K562 (cell line): ENCODE results near the gene KAT6B. TPM values are rescaled to one million over a fixed set of nuclear protein-coding genes. Genes with fewer than 3 reads are reported as not detected.

Experiments
- ATAC-seq: fragments of 200-7000 bp; cut with Tn5 transposase; 3 replicates; pipeline ENCODE4 v1.9.1; 2020; ENCODE audit warnings: moderate library complexity
- BruUV-seq: library from RNA; stranded (reverse); fragments of 400-500 nt; replicated peaks from 2 replicates; lab custom pipeline; 2021; lab: Mats Ljungman, UMichigan
- CTCF ChIA-PET: fragments of 300-600 bp; formaldehyde crosslinking; extraction: SDS; loops from one replicate; lab custom pipeline; 2021; ENCODE audit warnings: low intra/inter-chr PET ratio; lab: Yijun Ruan, JAX
- POLR2A ChIA-PET: fragments of 300-600, 350-650 bp; sonication (Branson Sonifier 250); formaldehyde crosslinking; extraction: SDS; loops from one replicate; lab custom pipeline; 2021; ENCODE audit warnings: antibody characterized with exemption, inconsistent platforms; lab: Yijun Ruan, JAX
- DNase-seq, 4 experiments: peaks; one replicate each; pipeline versions ENCODE4 v3.0.0 to v3.0.0-alpha.2; 2011 to 2018; ENCODE audit warnings: low spot score in 3 of 4, mixed read lengths in 3 of 4; ENCODE audit errors: extremely low read depth in 1 of 4
- FAIRE-seq: peaks from 2 replicates; lab custom pipeline; 2011; peaks lifted over from hg19 to GRCh38; lab: Jason Lieb, UNC
- H2AFZ ChIP-seq: 2 replicates; pipeline ENCODE4 v1.6.0; 2011; ENCODE audit warnings: low read depth, low read length, control low read depth, inconsistent platforms
- H3K27ac ChIP-seq: fragments of 200-600 bp; 3 replicates; pipeline ENCODE4 v1.8.0; 2011; ENCODE audit warnings: low read depth, mild to moderate bottlenecking, control low read depth, inconsistent platforms, low read length, moderate library complexity, mixed read lengths; ENCODE audit errors: extremely low read depth
- H3K27me3 ChIP-seq, 2 experiments: fragments of 300-600 bp in 1 of 2; 2 replicates in 1 of 2; 3 replicates in 1 of 2; pipeline versions ENCODE4 v1.6.0 to v1.8.0; 2011; ENCODE audit warnings: inconsistent platforms in 2 of 2, low read length in 2 of 2, mild to moderate bottlenecking in 1 of 2, mixed read lengths in 1 of 2, moderate library complexity in 1 of 2; ENCODE audit not compliant: control insufficient read depth in 2 of 2, insufficient read depth in 2 of 2
- H3K36me3 ChIP-seq: fragments of 300-600 bp; 3 replicates; pipeline ENCODE4 v1.8.0; 2011; ENCODE audit warnings: mild to moderate bottlenecking, low read length, inconsistent platforms; ENCODE audit not compliant: control insufficient read depth, insufficient read depth
- H3K4me1 ChIP-seq, 2 experiments: fragments of 200-600 bp in 1 of 2; replicated peaks in 1 of 2; 2 replicates in 1 of 2; 3 replicates in 1 of 2; pipeline versions ENCODE4 v1.5.1 to v1.8.0; 2011; ENCODE audit warnings: inconsistent platforms in 2 of 2, low read length in 2 of 2, mild to moderate bottlenecking in 1 of 2, mixed read lengths in 1 of 2, moderate library complexity in 1 of 2; ENCODE audit not compliant: control insufficient read depth in 2 of 2, insufficient read depth in 2 of 2
- H3K4me2 ChIP-seq: 2 replicates; pipeline ENCODE4 v1.6.1; 2011; ENCODE audit warnings: low read length, control low read depth, inconsistent platforms, mixed read lengths; ENCODE audit not compliant: insufficient read depth
- H3K4me3 ChIP-seq: fragments of 200-600 bp; sonication (generic), shearing (Covaris generic); 2 replicates; pipeline ENCODE4 v1.5.1; 2016; ENCODE audit warnings: control low read depth, inconsistent platforms
- H3K79me2 ChIP-seq: fragments of 200-600 bp; 3 replicates; pipeline ENCODE4 v1.8.0; 2011; ENCODE audit warnings: low read length, inconsistent platforms; ENCODE audit not compliant: control insufficient read depth, insufficient read depth
- H3K9ac ChIP-seq, 2 experiments: 2 replicates each; pipeline versions ENCODE4 v1.6.0 to v1.6.1; 2011; ENCODE audit warnings: low read depth in 2 of 2, low read length in 2 of 2, control low read depth in 1 of 2, inconsistent platforms in 1 of 2, mild to moderate bottlenecking in 1 of 2, mixed read lengths in 1 of 2; ENCODE audit not compliant: insufficient read depth in 1 of 2
- H3K9me1 ChIP-seq: one replicate; pipeline ENCODE4 v1.6.0; 2011; ENCODE audit warnings: inconsistent platforms, mild to moderate bottlenecking, low read length, moderate library complexity; ENCODE audit not compliant: control insufficient read depth, insufficient read depth
- H3K9me3 ChIP-seq: replicated peaks from 2 replicates; pipeline ENCODE4 v1.5.1; 2011; ENCODE audit warnings: low read depth, low read length, inconsistent platforms; ENCODE audit not compliant: control insufficient read depth, insufficient read depth
- H4K20me1 ChIP-seq: replicated peaks from 2 replicates; pipeline ENCODE4 v1.6.1; 2011; ENCODE audit warnings: low read length, inconsistent platforms, mixed read lengths; ENCODE audit not compliant: control insufficient read depth, insufficient read depth
- E2F8 ChIP-seq: fragments of 450-650 bp; IDR thresholded peaks from 2 replicates; pipeline ENCODE4 v1.7.1; 2018; ENCODE audit warnings: mild to moderate bottlenecking, low read depth; ENCODE audit not compliant: partially characterized antibody
- KLF16 ChIP-seq: IDR thresholded peaks from 2 replicates; pipeline ENCODE4 v1.6.1; 2016; ENCODE audit warnings: antibody characterized with exemption
- SP1 ChIP-seq: sonication (generic); formaldehyde crosslinking; IDR thresholded peaks from 2 replicates; pipeline ENCODE4 v1.8.1; 2022; ENCODE audit warnings: mild to moderate bottlenecking, missing genetic modification reagents
- STAT5A ChIP-seq: IDR thresholded peaks from 2 replicates; pipeline ENCODE4 v1.6.1; 2012; ENCODE audit warnings: low read length, inconsistent platforms, borderline replicate concordance
- ZNF780A ChIP-seq: fragments of 250-450 bp; sonication (Bioruptor Pico); IDR thresholded peaks from 2 replicates; pipeline ENCODE4 v1.5.0; 2021; ENCODE audit warnings: mild to moderate bottlenecking
- WGBS: fragments of 100-300 bp; shearing (Covaris generic); methylation state at CpG from one replicate; pipeline ENCODE4 v1.1.6; 2016; ENCODE audit warnings: low coverage, mixed read lengths; ENCODE audit not compliant: insufficient coverage; ENCODE audit errors: missing lambda C conversion rate; 5-methylcytosine and 5-hydroxymethylcytosine counted together
- in situ Hi-C: fragments of 300-500 bp; cut with MboI; formaldehyde crosslinking; loops from 4 replicates; pipeline ENCODE4 v1.15.0; 2018; ENCODE audit warnings: inconsistent platforms, mixed read lengths
- intact Hi-C: fragments of 100-400 bp; cut with micrococcal nuclease; formaldehyde crosslinking; loops from 2 replicates; pipeline ENCODE4 v1.14.2; 2022
- polyA plus RNA-seq, 8 experiments: library from polyadenylated mRNA; depleted of rRNA in 4 of 8; stranded (reverse) in 5 of 8; unstranded in 3 of 8; fragments of >200 nt; fragmentation: Nextera tagmentation in 2 of 8; fragmentation: Illumina TruSeq in 1 of 8; extraction: Ambion mirVana in 2 of 8; extraction: Trizol in 1 of 8; gene quantifications; 2 replicates each; pipeline versions ENCODE4 v1.2.1 to v1.2.3, GENCODE V29; 2011 to 2014; ENCODE audit warnings: inconsistent platforms in 1 of 8, missing spikeins in 1 of 8
- total RNA-seq, 7 experiments: library from RNA; depleted of rRNA in 6 of 7; stranded (reverse); fragments of >200 nt in 6 of 7; fragmentation: Illumina TruSeq in 2 of 7; extraction: Trizol in 2 of 7; gene quantifications; 2 replicates each; pipeline versions ENCODE4 v1.2.1 to v1.2.3, GENCODE V29; 2011 to 2021; ENCODE audit warnings: low replicate concordance in 1 of 7
- TF ChIP-seq, protein P1 (sequence below), 3 experiments: IDR thresholded peaks in 2 of 3; conservative IDR thresholded peaks in 1 of 3; 2 replicates each; pipeline ENCODE4 v1.5.1; 2011 to 2012; ENCODE audit warnings: low read length in 3 of 3, mild to moderate bottlenecking in 3 of 3, control low read depth in 2 of 3, improper control_type of control experiment in 1 of 3, inconsistent platforms in 1 of 3, low read depth in 1 of 3, mixed read lengths in 1 of 3, moderate library complexity in 1 of 3; ENCODE audit not compliant: insufficient read depth in 2 of 3

KAT6B gene
- total and polyA plus RNA-seq, 9 of the 15 experiments (the other 6 are each of a cell fraction or from before 2014, with no cell fraction given), result 1.4 to 9.2 (median 6.8) TPM

- H3K36me3 ChIP-seq, result 0 out of 3 replicates have a peak, but pooled peaks cover 5% of the 10 kb centered on the region
- TF ChIP-seq, protein P1, sequence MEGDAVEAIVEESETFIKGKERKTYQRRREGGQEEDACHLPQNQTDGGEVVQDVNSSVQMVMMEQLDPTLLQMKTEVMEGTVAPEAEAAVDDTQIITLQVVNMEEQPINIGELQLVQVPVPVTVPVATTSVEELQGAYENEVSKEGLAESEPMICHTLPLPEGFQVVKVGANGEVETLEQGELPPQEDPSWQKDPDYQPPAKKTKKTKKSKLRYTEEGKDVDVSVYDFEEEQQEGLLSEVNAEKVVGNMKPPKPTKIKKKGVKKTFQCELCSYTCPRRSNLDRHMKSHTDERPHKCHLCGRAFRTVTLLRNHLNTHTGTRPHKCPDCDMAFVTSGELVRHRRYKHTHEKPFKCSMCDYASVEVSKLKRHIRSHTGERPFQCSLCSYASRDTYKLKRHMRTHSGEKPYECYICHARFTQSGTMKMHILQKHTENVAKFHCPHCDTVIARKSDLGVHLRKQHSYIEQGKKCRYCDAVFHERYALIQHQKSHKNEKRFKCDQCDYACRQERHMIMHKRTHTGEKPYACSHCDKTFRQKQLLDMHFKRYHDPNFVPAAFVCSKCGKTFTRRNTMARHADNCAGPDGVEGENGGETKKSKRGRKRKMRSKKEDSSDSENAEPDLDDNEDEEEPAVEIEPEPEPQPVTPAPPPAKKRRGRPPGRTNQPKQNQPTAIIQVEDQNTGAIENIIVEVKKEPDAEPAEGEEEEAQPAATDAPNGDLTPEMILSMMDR (IDR thresholded peaks at IDR 0.05 in 2 of 3, conservative IDR thresholded peaks at IDR 0.05 in 1 of 3; ENCODE audit: insufficient read depth in 2 of 3, low read depth in 1 of 3, low read length in 3 of 3), result peak in 1 of 3 experiments; percentile 9; a peak in 1 of 6 replicates
- no peak for TF ChIP-seq STAT5A
- H3K9me1 ChIP-seq, result no peaks in the 10 kb centered on the region
- no peak overlapping the region for H3K9ac ChIP-seq
- ATAC-seq, result peak; percentile 53; the same call in 1 of the 3 replicates
- H3K4me1 ChIP-seq, result no peaks in the 10 kb centered on the region
- WGBS, result 83% methylated on average over 9 of the region's 9 CpGs
- FAIRE-seq, result no peak
- no peaks in the 10 kb centered on the region for H4K20me1 ChIP-seq
- POLR2A ChIA-PET, result interaction anchor here (1.1 kb wide), 1 partner anchor 11 kb away, joined by 3 read pairs; no protein-coding TSS in a partner anchor
- no peaks in the 10 kb centered on the region for H3K79me2 ChIP-seq
- no peak overlapping the region for H3K27ac ChIP-seq
- no TSS peak for BruUV-seq
- H3K9me3 ChIP-seq, result no peaks in the 10 kb centered on the region
- DNase-seq, result no peak
- CTCF ChIA-PET, result no interaction called here
- no peak overlapping the region for H3K4me2 ChIP-seq
- no peak overlapping the region for H2AFZ ChIP-seq
- intact Hi-C loops (no loop called here), in situ Hi-C loops (no loop called here)
- no peak overlapping the region for H3K4me3 ChIP-seq
- H3K27me3 ChIP-seq, result no peaks in the 10 kb centered on the region
Measured at GRCh38 chr10:74975758-74976157, 149.4 kb downstream of the KAT6B start.

GRCh38 chr10:74976565-74976964, 150.2 kb downstream of the KAT6B start:
- in situ Hi-C loops, result no loop called here
- no TSS peak for BruUV-seq
- POLR2A ChIA-PET, result interaction anchor here (1.1 kb wide), 1 partner anchor 10 kb away, joined by 3 read pairs; no protein-coding TSS in a partner anchor
- Histone ChIP-seq H3K4me3 (no peak overlapping the region), H3K27me3 (no peaks in the 10 kb centered on the region), H3K27ac (no peak overlapping the region), H3K36me3 (0 out of 3 replicates have a peak, but pooled peaks cover 5% of the 10 kb centered on the region), H3K9ac (no peak overlapping the region; a peak in 1 of 4 replicates), H3K4me2 (no peak overlapping the region), H4K20me1 (no peaks in the 10 kb centered on the region), H3K9me1 (no peaks in the 10 kb centered on the region), H3K79me2 (no peaks in the 10 kb centered on the region), H2AFZ (no peak overlapping the region), H3K9me3 (no peaks in the 10 kb centered on the region), H3K4me1 (no peaks in the 10 kb centered on the region)
- intact Hi-C loops, result no loop called here
- CTCF ChIA-PET, result no interaction called here
- peak; percentile 78 for ATAC-seq
- DNase-seq, result peak in 1 of 4 experiments; percentile 17
- FAIRE-seq, result no peak
- WGBS, result 54% methylated on average over 6 of the region's 6 CpGs
- TF ChIP-seq SP1, result no peak
- no peak for TF ChIP-seq E2F8
- no peak for TF ChIP-seq KLF16
- TF ChIP-seq ZNF780A (CRISPR knock-in tag), result no peak
- TF ChIP-seq, protein P1 (IDR thresholded peaks at IDR 0.05 in 2 of 3, conservative IDR thresholded peaks at IDR 0.05 in 1 of 3; ENCODE audit: insufficient read depth in 2 of 3, low read depth in 1 of 3, low read length in 3 of 3), result peak; percentile 35 to 68 (median 37); a peak in 5 of 6 replicates
